ACC112 (cell line): ENCODE results near the gene TMEM212.
A peak's percentile ranks its signal among the peaks of the same experiment; 100 is the strongest.

ENCODE experiments used
- H2AFZ ChIP-seq: fragments of 200-600 bp; sonication (generic); one replicate; pipeline ENCODE4 v1.6.0; 2017; ENCODE audit warnings: antibody characterized with exemption, low read length; ENCODE audit not compliant: unreplicated experiment
- H3K27ac ChIP-seq: fragments of 200-600 bp; sonication (generic); 2 replicates; pipeline ENCODE4 v1.5.1; 2014; ENCODE audit warnings: low read depth, mild to moderate bottlenecking, antibody characterized with exemption, low read length, moderate library complexity
- H3K27me3 ChIP-seq: fragments of 200-600 bp; sonication (generic); 2 replicates; pipeline ENCODE4 v1.6.1; 2014; ENCODE audit warnings: mild to moderate bottlenecking, antibody characterized with exemption, low read length, moderate library complexity, mixed read lengths; ENCODE audit not compliant: insufficient read depth
- H3K36me3 ChIP-seq: fragments of 200-600 bp; sonication (generic); 2 replicates; pipeline ENCODE4 v1.6.1; 2016; ENCODE audit warnings: mild to moderate bottlenecking, antibody characterized with exemption, low read length, moderate library complexity, mixed read lengths; ENCODE audit not compliant: insufficient read depth
- H3K4me1 ChIP-seq: fragments of 200-600 bp; sonication (generic); one replicate; pipeline ENCODE4 v1.6.1; 2016; ENCODE audit warnings: low read length, mixed read lengths; ENCODE audit not compliant: insufficient read depth, unreplicated experiment, control insufficient read depth
- H3K4me3 ChIP-seq: fragments of 200-600 bp; sonication (generic); 2 replicates; pipeline ENCODE4 v1.5.1; 2014; ENCODE audit warnings: mild to moderate bottlenecking, low read depth, low read length
- H3K79me2 ChIP-seq: fragments of 200-600 bp; sonication (generic); one replicate; pipeline ENCODE4 v1.6.0; 2016; ENCODE audit warnings: low read length; ENCODE audit not compliant: control insufficient read depth, unreplicated experiment, insufficient read depth

The TMEM212 gene

DNA sequence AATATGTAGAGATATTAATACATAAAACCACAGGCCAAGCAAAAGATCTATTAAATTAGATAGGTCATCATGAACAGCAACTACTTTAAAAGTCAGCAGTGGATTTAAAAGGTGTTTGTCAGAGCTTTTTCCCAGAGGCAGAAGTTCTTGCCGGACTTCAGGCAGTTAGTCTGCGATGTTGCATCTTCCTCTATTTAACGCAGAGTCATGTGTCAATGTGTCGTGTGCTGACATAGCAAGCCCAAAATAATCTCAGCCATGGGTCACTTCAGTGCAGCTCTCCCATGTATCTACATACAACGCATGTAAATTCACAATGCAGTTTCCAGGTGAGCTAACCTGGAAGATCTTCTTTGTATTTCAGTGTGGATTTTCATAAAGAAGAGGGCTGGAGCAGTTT, 8.0 kb upstream of the TMEM212 start:
- no peaks in the 10 kb centered on the region for H3K79me2 ChIP-seq
- no peaks in the 10 kb centered on the region for H3K36me3 ChIP-seq
- no peak overlapping the region for H2AFZ ChIP-seq
- H3K27ac ChIP-seq, result peak overlapping the region; percentile 93
- no peaks in the 10 kb centered on the region for H3K27me3 ChIP-seq
- H3K4me3 ChIP-seq, result no peak overlapping the region
- H3K4me1 ChIP-seq, result peaks cover 52% of the 10 kb centered on the region

GRCh38 chr3:171835613-171836012, 7.5 kb upstream of the TMEM212 start:
- Histone ChIP-seq H2AFZ (no peak overlapping the region), H3K4me1 (peaks cover 47% of the 10 kb centered on the region), H3K27ac (no peak overlapping the region; the same call in 1 of the 2 replicates), H3K27me3 (no peaks in the 10 kb centered on the region), H3K36me3 (no peaks in the 10 kb centered on the region), H3K4me3 (no peak overlapping the region), H3K79me2 (no peaks in the 10 kb centered on the region)

DNA sequence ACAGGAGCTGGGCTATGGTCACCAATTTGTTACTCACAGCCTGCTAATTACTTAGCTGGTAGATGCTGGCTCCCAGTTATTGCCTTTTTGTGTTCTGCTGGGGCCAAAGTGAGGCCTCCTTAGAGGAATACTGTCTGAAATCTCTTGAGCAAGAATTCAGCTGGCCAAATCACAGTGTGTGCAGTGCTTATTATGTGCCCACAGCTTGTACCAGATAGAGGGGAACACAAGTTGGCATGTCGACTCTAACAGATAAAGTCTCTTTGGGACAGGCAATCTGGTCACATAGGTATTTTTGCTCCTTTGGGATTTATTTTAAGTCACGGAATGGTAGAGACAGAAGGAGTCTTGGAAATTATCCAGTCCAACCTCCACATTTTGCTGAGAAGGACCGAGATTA, 6.3 kb upstream of the TMEM212 start:
- no peak overlapping the region for H2AFZ ChIP-seq
- H3K36me3 ChIP-seq, result no peaks in the 10 kb centered on the region
- no peak overlapping the region for H3K27ac ChIP-seq
- H3K4me3 ChIP-seq, result no peak overlapping the region
- no peaks in the 10 kb centered on the region for H3K79me2 ChIP-seq
- no peaks in the 10 kb centered on the region for H3K27me3 ChIP-seq
- H3K4me1 ChIP-seq, result peaks cover 42% of the 10 kb centered on the region

GRCh38 chr3:171837698-171838097, 5.5 kb upstream of the TMEM212 start:
- Histone ChIP-seq H3K36me3 (no peaks in the 10 kb centered on the region), H3K27ac (peak overlapping the region; percentile 84), H3K4me3 (peak overlapping the region; percentile 45; the same call in 1 of the 2 replicates), H3K27me3 (no peaks in the 10 kb centered on the region), H3K79me2 (no peaks in the 10 kb centered on the region), H3K4me1 (peaks cover 36% of the 10 kb centered on the region), H2AFZ (peak overlapping the region; percentile 70)

DNA sequence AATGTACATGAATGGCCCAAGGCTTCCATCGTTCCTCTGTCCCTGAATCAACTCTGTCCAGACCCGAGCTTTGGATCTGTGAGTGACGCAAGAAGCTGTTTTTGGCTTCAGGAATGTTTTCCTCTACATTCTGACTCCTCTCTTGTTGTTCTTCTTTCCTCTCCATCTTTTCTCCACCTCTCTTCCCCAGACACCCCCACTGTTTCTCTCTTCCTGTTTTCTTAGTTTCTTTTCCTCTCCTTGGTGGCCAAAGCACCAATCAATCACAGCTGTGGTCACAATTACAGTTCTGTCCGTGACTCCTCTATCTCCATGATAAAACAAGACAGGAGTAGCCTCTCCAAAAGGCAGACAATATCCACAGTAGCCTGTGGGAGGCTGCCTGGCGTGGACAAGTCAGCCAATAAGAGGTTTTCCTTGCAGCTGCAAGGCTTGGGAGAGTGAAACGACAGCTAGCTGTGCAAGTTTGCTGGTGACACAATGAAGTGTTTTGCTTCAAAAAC, 4.9 kb upstream of the TMEM212 start:
- Histone ChIP-seq H3K4me1 (peaks cover 33% of the 10 kb centered on the region), H3K27me3 (no peaks in the 10 kb centered on the region), H3K27ac (peak overlapping the region; percentile 84), H3K4me3 (peak overlapping the region; percentile 45), H3K79me2 (no peaks in the 10 kb centered on the region), H3K36me3 (no peaks in the 10 kb centered on the region), H2AFZ (peak overlapping the region; percentile 70)

DNA sequence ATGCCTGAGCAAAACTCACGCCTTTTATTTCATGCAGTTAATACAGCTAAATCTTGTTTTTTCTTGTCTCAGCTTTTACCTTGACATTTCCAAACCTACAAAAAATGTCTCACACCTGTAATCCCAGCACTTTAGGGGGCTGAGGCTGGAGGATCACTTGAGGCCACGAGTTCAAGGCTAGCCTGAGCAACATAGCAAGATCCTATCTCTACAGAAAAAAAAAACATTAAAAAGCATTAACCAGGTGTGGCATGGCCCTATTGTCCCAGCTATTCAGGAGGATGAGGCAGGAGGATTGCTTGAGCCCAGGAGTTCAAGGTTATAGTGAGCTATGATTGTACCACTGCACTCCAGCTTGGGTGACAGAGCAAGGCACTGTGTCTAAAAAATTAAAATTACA, 3.9 kb upstream of the TMEM212 start:
- peaks cover 24% of the 10 kb centered on the region for H3K4me1 ChIP-seq
- no peak overlapping the region for H3K4me3 ChIP-seq
- peak overlapping the region; percentile 84 for H3K27ac ChIP-seq
- no peaks in the 10 kb centered on the region for H3K36me3 ChIP-seq
- no peak overlapping the region for H2AFZ ChIP-seq
- H3K79me2 ChIP-seq, result no peaks in the 10 kb centered on the region
- H3K27me3 ChIP-seq, result no peaks in the 10 kb centered on the region

GRCh38 chr3:171840445-171840810, 2.7 kb upstream of the TMEM212 start:
- H2AFZ ChIP-seq, result peak overlapping the region; percentile 56
- H3K36me3 ChIP-seq, result no peaks in the 10 kb centered on the region

GRCh38 chr3:171840811-171841619, 2.1 kb upstream of the TMEM212 start:
- H3K4me1 ChIP-seq, result peaks cover 19% of the 10 kb centered on the region
- peak overlapping the region; percentile 56 for H2AFZ ChIP-seq
- no peak overlapping the region for H3K4me3 ChIP-seq
- no peaks in the 10 kb centered on the region for H3K27me3 ChIP-seq
- H3K27ac ChIP-seq, result no peak overlapping the region
- no peaks in the 10 kb centered on the region for H3K79me2 ChIP-seq
- no peaks in the 10 kb centered on the region for H3K36me3 ChIP-seq

More at GRCh38 chr3:171840445-171840810, 2.7 kb upstream of the TMEM212 start:
- Histone ChIP-seq H3K79me2 (no peaks in the 10 kb centered on the region), H3K4me3 (no peak overlapping the region), H3K4me1 (peaks cover 19% of the 10 kb centered on the region), H3K27ac (no peak overlapping the region), H3K27me3 (no peaks in the 10 kb centered on the region)

DNA sequence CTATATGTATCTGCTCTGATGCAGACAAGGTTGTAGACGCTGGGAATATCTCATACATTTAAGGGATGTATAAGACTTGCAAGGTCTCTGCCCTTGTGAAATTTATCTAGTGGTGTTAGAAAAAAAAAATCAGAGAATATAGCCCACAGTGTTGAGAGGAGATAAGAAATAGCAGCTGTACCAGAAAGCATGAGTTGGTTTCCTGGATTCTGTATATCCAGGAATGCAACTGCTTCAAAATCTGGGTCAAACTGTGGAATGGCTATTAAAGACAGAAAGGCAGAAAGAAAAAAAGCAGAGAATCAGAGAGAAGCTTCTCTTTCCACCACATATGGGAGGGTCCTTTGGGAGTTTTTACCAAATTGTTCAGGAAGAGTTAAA, 1.5 kb upstream of the TMEM212 start:
- H3K36me3 ChIP-seq, result no peaks in the 10 kb centered on the region
- H3K27ac ChIP-seq, result no peak overlapping the region
- no peak overlapping the region for H2AFZ ChIP-seq
- no peaks in the 10 kb centered on the region for H3K79me2 ChIP-seq
- no peak overlapping the region for H3K4me3 ChIP-seq
- peaks cover 25% of the 10 kb centered on the region for H3K4me1 ChIP-seq
- no peaks in the 10 kb centered on the region for H3K27me3 ChIP-seq

DNA sequence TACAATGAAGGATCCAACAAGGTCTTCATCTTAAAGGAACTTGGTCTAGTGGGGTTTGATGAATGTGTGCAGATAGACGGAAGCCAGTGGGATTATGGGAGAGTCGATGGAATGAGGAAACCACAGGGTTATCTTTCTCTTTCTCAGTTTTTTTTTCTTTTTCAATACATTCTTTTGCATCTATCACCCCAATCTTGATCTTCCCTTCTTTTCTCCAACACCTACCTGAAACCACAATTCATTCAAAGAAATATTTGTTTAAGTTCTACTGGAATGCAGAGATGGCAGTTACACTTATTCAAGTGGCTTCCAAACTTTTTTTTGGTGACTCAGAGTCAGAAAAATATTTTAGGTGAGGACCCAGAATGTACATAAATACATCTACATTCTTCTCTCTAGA, 1.7 kb downstream of the TMEM212 start:
- Histone ChIP-seq H3K36me3 (no peaks in the 10 kb centered on the region), H3K79me2 (no peaks in the 10 kb centered on the region), H3K27me3 (no peaks in the 10 kb centered on the region), H3K4me1 (peaks cover 15% of the 10 kb centered on the region), H3K4me3 (no peak overlapping the region), H2AFZ (no peak overlapping the region), H3K27ac (no peak overlapping the region)
